Transverse colon (tissue), 4 donors: ENCODE results near the gene SLC19A3. TPM values are rescaled to one million over a fixed set of nuclear protein-coding genes. Genes with fewer than 3 reads are reported as not detected.
A peak's percentile ranks its signal among the peaks of the same experiment; 100 is the strongest.

ENCODE experiments used
- DNase-seq: peaks from one replicate; pipeline ENCODE4 v3.0.0-alpha.2; 2019
- H3K27ac ChIP-seq, 4 donors: fragments of 200-600 bp; sonication (generic); 2 replicates each; pipeline ENCODE4 v1.5.1; 2016 to 2018; ENCODE audit warnings: inconsistent platforms in 4 of 4
- H3K27me3 ChIP-seq: fragments of 200-600 bp; sonication (generic); 2 replicates; pipeline ENCODE4 v1.5.1; 2017; ENCODE audit warnings: inconsistent platforms
- H3K36me3 ChIP-seq, 4 donors: fragments of 200-600 bp; sonication (generic); 2 replicates each; pipeline ENCODE4 v1.5.1; 2017 to 2019; ENCODE audit warnings: inconsistent platforms in 4 of 4
- H3K4me1 ChIP-seq, 4 donors: fragments of 200-600 bp; sonication (generic); 2 replicates each; pipeline ENCODE4 v1.5.1; 2017 to 2020; ENCODE audit warnings: inconsistent platforms in 4 of 4
- H3K4me3 ChIP-seq, 4 donors: fragments of 200-600 bp; sonication (generic); 1 replicate in 1 of 4; 2 replicates in 3 of 4; pipeline versions ENCODE4 v1.5.1 to v1.6.1; 2017 to 2019; ENCODE audit warnings: inconsistent platforms in 4 of 4
- H3K9me3 ChIP-seq, 2 donors: fragments of 200-600 bp; sonication (generic); 2 replicates each; pipeline ENCODE4 v1.5.1; 2017 to 2019; ENCODE audit warnings: inconsistent platforms in 2 of 2
- CTCF ChIP-seq, 5 experiments: fragments of 200-600 bp in 3 of 5; fragments of 450-650 bp in 2 of 5; sonication (generic) in 3 of 5; IDR thresholded peaks; 1 replicate in 2 of 5; 2 replicates in 3 of 5; pipeline ENCODE4 v1.5.1; 2016 to 2017; ENCODE audit warnings: antibody characterized with exemption in 5 of 5, inconsistent platforms in 3 of 5, mild to moderate bottlenecking in 2 of 5, moderate library complexity in 1 of 5
- EP300 ChIP-seq: sonication (generic); formaldehyde crosslinking; IDR thresholded peaks from one replicate; pipeline ENCODE4 v1.6.1; 2017; ENCODE audit warnings: antibody characterized with exemption, low read depth
- POLR2A ChIP-seq: fragments of 450-650 bp; IDR thresholded peaks from one replicate; pipeline ENCODE4 v1.6.1; 2016; ENCODE audit warnings: antibody characterized with exemption, mild to moderate bottlenecking, moderate library complexity
- POLR2AphosphoS5 ChIP-seq, 3 donors: sonication (generic); formaldehyde crosslinking; IDR thresholded peaks; one replicate each; pipeline ENCODE4 v1.6.1; 2016; ENCODE audit warnings: antibody characterized with exemption in 3 of 3
- WGBS, 2 donors: methylation state at CpG; one replicate each; pipeline ENCODE4 v1.1.5; 2018; ENCODE audit warnings: low coverage in 1 of 2; 5-methylcytosine and 5-hydroxymethylcytosine counted together
- in situ Hi-C, 4 donors: fragments of 200-750 bp; cut with MboI; loops; one replicate each; pipeline versions ENCODE4 v1.15.0 to v1.15.1; 2017; ENCODE audit warnings: low sequenced_read_pairs in 3 of 4, low pct_ligation_motif_present in 1 of 4, low pct_unique_long_range_greater_than_20kb in 1 of 4
- intact Hi-C: fragments of 100-400 bp; cut with DNase I; formaldehyde crosslinking; loops from one replicate; pipeline ENCODE4 v1.15.1; 2023; ENCODE audit warnings: low total_unique reads
- total RNA-seq, 4 donors: library from RNA; depleted of rRNA; stranded (reverse); fragments of >200 nt; gene quantifications; one replicate each; pipeline ENCODE4 v1.1.0, GENCODE V29; 2016

Gene SLC19A3
- total RNA-seq, 4 donors from 2014 or later: 4.2 to 24.9 (median 7.3) TPM

DNA sequence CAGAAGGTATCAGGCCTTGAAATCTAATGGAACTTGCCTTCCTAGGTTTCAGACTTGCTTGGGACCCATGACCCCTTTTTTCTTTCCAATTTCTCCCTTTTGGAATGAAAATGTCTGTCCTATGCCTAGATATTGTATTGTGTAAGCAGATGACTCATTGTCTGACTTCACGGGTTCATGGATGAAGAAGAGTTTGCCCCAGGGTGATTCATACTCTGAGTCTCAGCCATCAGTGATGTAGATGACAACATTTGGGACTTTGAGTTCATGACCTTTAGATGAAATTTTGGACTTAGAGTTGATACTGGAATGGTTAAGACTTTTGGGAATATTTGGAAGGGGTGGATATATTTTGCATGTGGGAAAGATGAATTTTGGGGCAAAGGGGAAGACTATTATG is 62.4 kb downstream of the SLC19A3 start:
- no peaks in the 10 kb centered on the region for H3K36me3 ChIP-seq
- TF ChIP-seq POLR2AphosphoS5 (IDR thresholded peaks at IDR 0.05) (peak in 1 of 3 donors; percentile 30), EP300 (no peak), POLR2A (no peak)
- intact Hi-C loops: loop anchor here (5.0 kb wide), 2 partner anchors 112 to 183 kb away; partner anchors contain the start of gene AGFG1
- no peak for DNase-seq
- H3K9me3 ChIP-seq: no peaks in the 10 kb centered on the region
- peaks cover 0 to 10% (median 3%) of the 10 kb centered on the region in 4 donors for H3K4me1 ChIP-seq
- in situ Hi-C loops: loop anchor here in 2 of 4 donors (25.0 kb wide), 2 partner anchors 107 to 207 kb away; partner anchors contain the start of gene DAW1 (in 1 of the 2)
- H3K4me3 ChIP-seq: no peak overlapping the region
- WGBS, 2 donors: 29 to 44% methylated on average over 1 of the region's 1 CpG
- H3K27ac ChIP-seq: no peak overlapping the region
- no peaks in the 10 kb centered on the region for H3K27me3 ChIP-seq

DNA sequence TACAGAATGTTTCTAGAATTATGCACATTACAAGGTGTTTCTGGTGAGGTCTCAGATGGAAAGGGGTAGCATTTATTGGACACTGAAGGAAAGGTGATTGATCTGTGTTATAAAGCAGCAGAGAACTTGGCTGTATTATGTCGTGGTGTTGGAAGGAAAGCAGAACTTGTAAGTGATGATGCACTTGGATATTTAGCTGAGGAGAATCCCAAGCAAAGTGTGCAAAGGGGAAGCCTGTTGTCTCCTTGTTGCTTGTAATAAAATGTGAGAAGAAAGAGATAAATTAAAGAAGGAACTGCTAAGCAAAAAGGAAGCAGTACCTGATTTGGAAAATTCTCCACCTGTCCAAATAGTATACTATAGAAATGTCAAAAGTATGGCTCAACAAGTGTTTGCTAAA is 63.4 kb downstream of the SLC19A3 start:
- intact Hi-C loops (no loop called here), in situ Hi-C loops (loop anchor here in 2 of 4 donors (25.0 kb wide), 2 partner anchors 108 to 208 kb away; partner anchors contain the start of gene DAW1 (in 1 of the 2))
- Histone ChIP-seq H3K4me3 (no peak overlapping the region), H3K9me3 (no peaks in the 10 kb centered on the region), H3K27me3 (no peaks in the 10 kb centered on the region), H3K36me3 (no peaks in the 10 kb centered on the region), H3K27ac (no peak overlapping the region), H3K4me1 (peaks cover 0 to 10% (median 3%) of the 10 kb centered on the region in 4 donors)
- DNase-seq: no peak
- WGBS, 2 donors: 65% methylated on average over 1 of the region's 1 CpG; no CpG with 5 or more reads in 1 of the 2 donors
- TF ChIP-seq CTCF (IDR thresholded peaks at IDR 0.05): no peak
- no peak for TF ChIP-seq POLR2A
- no peak for TF ChIP-seq POLR2AphosphoS5 (IDR thresholded peaks at IDR 0.05)
- no peak for TF ChIP-seq EP300

- no peak for TF ChIP-seq EP300
- no peak for TF ChIP-seq POLR2A
- Histone ChIP-seq H3K36me3 (no peaks in the 10 kb centered on the region), H3K4me3 (no peak overlapping the region), H3K27me3 (no peaks in the 10 kb centered on the region), H3K27ac (no peak overlapping the region), H3K4me1 (peaks cover 0 to 7% (median 2%) of the 10 kb centered on the region in 4 donors), H3K9me3 (no peaks in the 10 kb centered on the region)
- WGBS, 2 donors: 24 to 31% methylated on average over 4 of the region's 4 CpGs
- intact Hi-C loops: no loop called here
- DNase-seq: no peak
- in situ Hi-C loops: loop anchor here in 2 of 4 donors (25.0 kb wide), 2 partner anchors 109 to 209 kb away; partner anchors contain the start of gene DAW1 (in 1 of the 2)
Measured at GRCh38 chr2:227653419-227653818, 64.4 kb downstream of the SLC19A3 start.

DNA sequence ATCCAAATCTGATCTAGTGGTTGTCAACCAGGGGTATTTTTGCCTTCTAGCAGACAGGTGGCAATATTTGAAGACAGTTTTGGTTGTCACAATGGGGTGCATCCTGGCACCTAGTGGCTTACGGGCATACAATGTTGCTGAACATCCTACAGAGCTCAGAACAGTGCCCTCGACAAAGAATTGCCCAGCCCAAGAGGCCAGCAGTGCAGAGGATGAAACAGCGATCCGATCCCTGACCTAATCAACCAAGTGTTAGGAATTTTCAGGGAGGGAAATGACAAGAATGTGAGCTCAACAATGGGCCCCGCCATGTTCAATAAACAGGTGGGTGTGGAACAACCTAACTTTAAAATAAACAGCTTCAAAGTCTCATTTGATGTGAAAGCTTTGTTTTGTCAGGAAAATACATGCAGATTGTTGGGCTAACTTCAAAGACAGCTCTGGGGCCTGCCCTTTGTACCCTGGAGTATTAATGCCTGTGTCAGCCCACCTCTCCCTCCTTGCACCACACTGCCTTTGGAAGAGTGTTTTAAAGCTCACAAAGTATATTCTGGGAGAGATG is 73.8 kb downstream of the SLC19A3 start:
- Histone ChIP-seq H3K9me3 (no peaks in the 10 kb centered on the region), H3K27me3 (no peaks in the 10 kb centered on the region), H3K36me3 (no peaks in the 10 kb centered on the region), H3K4me3 (no peak overlapping the region), H3K4me1 (no peaks in the 10 kb centered on the region), H3K27ac (no peak overlapping the region)
- TF ChIP-seq POLR2AphosphoS5 (IDR thresholded peaks at IDR 0.05) (no peak), POLR2A (no peak), CTCF (IDR thresholded peaks at IDR 0.05) (no peak)
- DNase-seq: no peak
- WGBS, 2 donors: 72% methylated on average over 5 of the region's 5 CpGs; no CpG with 5 or more reads in 1 of the 2 donors
- in situ Hi-C loops: no loop called here
- intact Hi-C loops: no loop called here

GRCh38 chr2:227642656-227643055 is 75.2 kb downstream of the SLC19A3 start:
- H3K27me3 ChIP-seq: no peaks in the 10 kb centered on the region
- WGBS, 2 donors: 36 to 43% methylated on average over 1 to 2 of the region's 2 CpGs
- H3K4me1 ChIP-seq: no peaks in the 10 kb centered on the region
- no peaks in the 10 kb centered on the region for H3K36me3 ChIP-seq
- H3K9me3 ChIP-seq: no peaks in the 10 kb centered on the region
- no peak for DNase-seq
- H3K4me3 ChIP-seq: no peak overlapping the region
- no peak overlapping the region for H3K27ac ChIP-seq
- intact Hi-C loops: no loop called here
- in situ Hi-C loops: no loop called here
- TF ChIP-seq POLR2A (no peak), EP300 (no peak), CTCF (IDR thresholded peaks at IDR 0.05) (no peak), POLR2AphosphoS5 (IDR thresholded peaks at IDR 0.05) (no peak)
